CD4-positive, alpha-beta T cell (primary cell): ENCODE data around the gene INPP4B. TPM values are rescaled to one million over a fixed set of nuclear protein-coding genes. Genes with fewer than 3 reads are reported as not detected.
A peak's percentile ranks its signal among the peaks of the same experiment; 100 is the strongest.

ENCODE experiments used
- ATAC-seq: fragments of 200-7000 bp; cut with Tn5 transposase; one replicate; pipeline ENCODE4 v1.10.0; 2022; ENCODE audit warnings: mild to moderate bottlenecking; ENCODE audit not compliant: poor library complexity
- CTCF ChIA-PET: fragments of 350-600 bp; sonication (Branson Sonifier 250); formaldehyde crosslinking; loops from one replicate; lab custom pipeline; 2021; ENCODE audit warnings: antibody characterized with exemption, inconsistent platforms; lab: Charles Lee
- POLR2A ChIA-PET: fragments of 350-600 bp; sonication (Branson Sonifier 250); formaldehyde crosslinking; loops from one replicate; lab custom pipeline; 2021; ENCODE audit warnings: antibody characterized with exemption, inconsistent platforms; lab: Charles Lee
- DNase-seq, 14 experiments: peaks; one replicate each; pipeline ENCODE4 v3.0.0-alpha.2; 2013 to 2020; ENCODE audit warnings: mixed read lengths in 2 of 14
- H3K27ac ChIP-seq, 2 donors: one replicate each; pipeline versions ENCODE4 v1.5.1 to v1.7.0; 2013; ENCODE audit warnings: low read length in 2 of 2, low read depth in 1 of 2, mild to moderate bottlenecking in 1 of 2
- H3K27me3 ChIP-seq, 2 experiments: 1 replicate in 1 of 2; 2 replicates in 1 of 2; pipeline versions ENCODE4 v1.6.1 to v1.7.0; 2013; ENCODE audit warnings: low read length in 2 of 2, control low read depth in 1 of 2, mild to moderate bottlenecking in 1 of 2, moderate library complexity in 1 of 2; ENCODE audit not compliant: insufficient read depth in 2 of 2, control insufficient read depth in 1 of 2
- H3K36me3 ChIP-seq: one replicate; pipeline ENCODE4 v1.6.1; 2013; ENCODE audit warnings: low read length, control low read depth; ENCODE audit not compliant: insufficient read depth
- H3K4me1 ChIP-seq: one replicate; pipeline ENCODE4 v1.6.1; 2013; ENCODE audit warnings: low read length, control low read depth; ENCODE audit not compliant: insufficient read depth
- H3K4me3 ChIP-seq: one replicate; pipeline ENCODE4 v1.5.1; 2013; ENCODE audit warnings: mild to moderate bottlenecking, low read length, moderate library complexity
- H3K9me3 ChIP-seq, 2 experiments: 1 replicate in 1 of 2; 2 replicates in 1 of 2; pipeline versions ENCODE4 v1.6.1 to v1.7.0; 2013; ENCODE audit warnings: low read length in 2 of 2, mild to moderate bottlenecking in 2 of 2, control low read depth in 1 of 2, moderate library complexity in 1 of 2; ENCODE audit not compliant: control insufficient read depth in 1 of 2, insufficient read depth in 1 of 2
- H3K27ac Mint-ChIP-seq: one replicate; pipeline ENCODE4 v1.8.0; 2020; ENCODE audit warnings: mixed read lengths
- H3K27me3 Mint-ChIP-seq: one replicate; pipeline ENCODE4 v1.8.0; 2021; ENCODE audit warnings: mixed read lengths
- H3K36me3 Mint-ChIP-seq: one replicate; pipeline ENCODE4 v1.8.0; 2021; ENCODE audit warnings: low read depth, mixed read lengths
- H3K4me1 Mint-ChIP-seq: one replicate; pipeline ENCODE4 v1.8.0; 2021; ENCODE audit warnings: low read depth, mixed read lengths
- H3K4me3 Mint-ChIP-seq: one replicate; pipeline ENCODE4 v1.8.0; 2020; ENCODE audit warnings: mild to moderate bottlenecking, mixed read lengths
- H3K9me3 Mint-ChIP-seq: one replicate; pipeline ENCODE4 v1.8.0; 2020; ENCODE audit warnings: mixed read lengths
- intact Hi-C, 2 experiments: fragments of 100-400 bp; cut with DNase I in 1 of 2; cut with micrococcal nuclease in 1 of 2; formaldehyde crosslinking; loops; one replicate each; pipeline versions ENCODE4 v1.15.1 to v1.9.0; 2023 to 2025; cut with DNase I, micrococcal nuclease
- total RNA-seq, 174 experiments: library from RNA in 2 of 174; stranded (reverse) in 2 of 174; gene quantifications; one replicate each; pipeline ENCODE4 v1.2.3 and lab custom pipeline; 2021 to 2026
- TF ChIP-seq, protein P1 (sequence below): fragments of 200-600 bp; IDR thresholded peaks from one replicate; pipeline ENCODE4 v1.8.0; 2022; ENCODE audit warnings: antibody characterized with exemption, mild to moderate bottlenecking

The INPP4B gene
- total RNA-seq, 2 experiments from 2014 or later, result 50.7 to 53.8 TPM

- DNase-seq (no peak), ATAC-seq (no peak)
- Histone ChIP-seq H3K36me3 (no peaks in the 10 kb centered on the region), H3K4me3 (no peak overlapping the region), H3K4me1 (peaks cover 5% of the 10 kb centered on the region), H3K27ac (no peak overlapping the region), H3K9me3 (no peaks in the 10 kb centered on the region), H3K27me3 (no peaks in the 10 kb centered on the region)
- CTCF ChIA-PET, result no interaction called here
- TF ChIP-seq, protein P1, sequence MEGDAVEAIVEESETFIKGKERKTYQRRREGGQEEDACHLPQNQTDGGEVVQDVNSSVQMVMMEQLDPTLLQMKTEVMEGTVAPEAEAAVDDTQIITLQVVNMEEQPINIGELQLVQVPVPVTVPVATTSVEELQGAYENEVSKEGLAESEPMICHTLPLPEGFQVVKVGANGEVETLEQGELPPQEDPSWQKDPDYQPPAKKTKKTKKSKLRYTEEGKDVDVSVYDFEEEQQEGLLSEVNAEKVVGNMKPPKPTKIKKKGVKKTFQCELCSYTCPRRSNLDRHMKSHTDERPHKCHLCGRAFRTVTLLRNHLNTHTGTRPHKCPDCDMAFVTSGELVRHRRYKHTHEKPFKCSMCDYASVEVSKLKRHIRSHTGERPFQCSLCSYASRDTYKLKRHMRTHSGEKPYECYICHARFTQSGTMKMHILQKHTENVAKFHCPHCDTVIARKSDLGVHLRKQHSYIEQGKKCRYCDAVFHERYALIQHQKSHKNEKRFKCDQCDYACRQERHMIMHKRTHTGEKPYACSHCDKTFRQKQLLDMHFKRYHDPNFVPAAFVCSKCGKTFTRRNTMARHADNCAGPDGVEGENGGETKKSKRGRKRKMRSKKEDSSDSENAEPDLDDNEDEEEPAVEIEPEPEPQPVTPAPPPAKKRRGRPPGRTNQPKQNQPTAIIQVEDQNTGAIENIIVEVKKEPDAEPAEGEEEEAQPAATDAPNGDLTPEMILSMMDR, result no peak
- no peak overlapping the region for H3K4me3 Mint-ChIP-seq
- H3K9me3 Mint-ChIP-seq, result no peaks in the 10 kb centered on the region
- H3K4me1 Mint-ChIP-seq, result peaks cover 41% of the 10 kb centered on the region
- POLR2A ChIA-PET, result interaction anchor here (1.4 kb wide), 1 partner anchor 9 kb away, joined by 5 read pairs; no protein-coding TSS in a partner anchor
- intact Hi-C loops, result no loop called here
- H3K36me3 Mint-ChIP-seq, result no peaks in the 10 kb centered on the region
- H3K27me3 Mint-ChIP-seq, result no peaks in the 10 kb centered on the region
- no peak overlapping the region for H3K27ac Mint-ChIP-seq
Measured at GRCh38 chr4:142544039-142544438, 302.1 kb downstream of the INPP4B start.

- no peak for DNase-seq
- Mint-ChIP-seq H3K36me3 (no peaks in the 10 kb centered on the region), H3K4me3 (no peak overlapping the region), H3K27me3 (no peaks in the 10 kb centered on the region), H3K27ac (no peak overlapping the region), H3K9me3 (no peaks in the 10 kb centered on the region), H3K4me1 (peaks cover 38% of the 10 kb centered on the region)
- POLR2A ChIA-PET, result interaction anchor here (1.3 kb wide), 1 partner anchor 17 kb away, joined by 4 read pairs; no protein-coding TSS in a partner anchor
- Histone ChIP-seq H3K9me3 (no peaks in the 10 kb centered on the region), H3K27me3 (no peaks in the 10 kb centered on the region), H3K27ac (no peak overlapping the region), H3K36me3 (no peaks in the 10 kb centered on the region), H3K4me3 (no peak overlapping the region), H3K4me1 (peaks cover 3% of the 10 kb centered on the region)
- CTCF ChIA-PET, result interaction anchor here (1.5 kb wide), 1 partner anchor 27 kb away, joined by 3 read pairs; no protein-coding TSS in a partner anchor
- intact Hi-C loops, result no loop called here
- TF ChIP-seq, protein P1, result no peak
- no peak for ATAC-seq
Measured at GRCh38 chr4:142540483-142540804, 305.7 kb downstream of the INPP4B start.

DNA sequence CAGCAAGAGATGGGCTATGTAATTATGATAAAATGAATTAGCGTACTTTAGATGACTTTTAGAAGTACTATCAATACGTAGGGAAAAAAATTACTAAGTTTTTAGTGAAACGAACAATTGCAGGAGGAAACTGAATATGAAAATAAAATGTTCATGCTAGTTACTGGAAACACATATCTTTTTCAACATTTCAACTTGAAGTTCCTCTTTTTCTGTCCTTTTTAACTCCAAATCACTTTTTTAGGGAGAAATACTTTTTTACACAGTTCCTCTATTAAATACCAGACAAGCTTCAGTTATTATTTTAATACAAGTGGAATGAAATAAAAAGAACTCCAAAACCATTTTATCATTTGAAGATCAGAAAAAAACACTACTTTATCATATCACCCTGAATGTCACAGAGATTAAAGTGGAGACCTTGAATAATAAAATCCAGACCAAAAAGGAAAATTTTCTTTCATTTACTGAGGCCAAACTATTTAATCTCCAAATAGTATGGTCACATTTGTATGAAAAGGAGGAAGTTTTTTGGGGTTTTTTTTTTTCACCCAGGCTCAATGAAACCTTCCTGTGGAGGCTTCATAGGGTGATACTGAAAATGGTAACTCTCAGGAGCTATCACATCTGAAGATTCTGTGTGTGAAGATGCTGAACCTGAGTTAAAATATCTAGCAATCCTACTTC, 306.2 kb downstream of the INPP4B start:
- ATAC-seq (no peak), DNase-seq (no peak)
- Mint-ChIP-seq H3K9me3 (no peaks in the 10 kb centered on the region), H3K27me3 (no peaks in the 10 kb centered on the region), H3K27ac (peak overlapping the region; percentile 27), H3K36me3 (no peaks in the 10 kb centered on the region), H3K4me3 (peak overlapping the region; percentile 7), H3K4me1 (peaks cover 38% of the 10 kb centered on the region)
- no peaks in the 10 kb centered on the region for H3K36me3 ChIP-seq
- ChIA-PET CTCF (interaction anchor here (1.5 kb wide), 1 partner anchor 27 kb away, joined by 3 read pairs; no protein-coding TSS in a partner anchor), POLR2A (interaction anchor here (1.3 kb wide), 1 partner anchor 18 kb away, joined by 4 read pairs; no protein-coding TSS in a partner anchor)
- H3K27me3 ChIP-seq, result no peaks in the 10 kb centered on the region
- TF ChIP-seq, protein P1, result no peak
- intact Hi-C loops, result no loop called here
- no peak overlapping the region for H3K4me3 ChIP-seq
- no peak overlapping the region for H3K27ac ChIP-seq
- peaks cover 3% of the 10 kb centered on the region for H3K4me1 ChIP-seq
- H3K9me3 ChIP-seq, result no peaks in the 10 kb centered on the region
